ENCODE data around the gene TF.

Gene TF

GRCh38 chr3:133836497-133837158 is 90.4 kb downstream of the TF start:
- no peak for DNase-seq (ENCODE audit: low read depth)

DNA sequence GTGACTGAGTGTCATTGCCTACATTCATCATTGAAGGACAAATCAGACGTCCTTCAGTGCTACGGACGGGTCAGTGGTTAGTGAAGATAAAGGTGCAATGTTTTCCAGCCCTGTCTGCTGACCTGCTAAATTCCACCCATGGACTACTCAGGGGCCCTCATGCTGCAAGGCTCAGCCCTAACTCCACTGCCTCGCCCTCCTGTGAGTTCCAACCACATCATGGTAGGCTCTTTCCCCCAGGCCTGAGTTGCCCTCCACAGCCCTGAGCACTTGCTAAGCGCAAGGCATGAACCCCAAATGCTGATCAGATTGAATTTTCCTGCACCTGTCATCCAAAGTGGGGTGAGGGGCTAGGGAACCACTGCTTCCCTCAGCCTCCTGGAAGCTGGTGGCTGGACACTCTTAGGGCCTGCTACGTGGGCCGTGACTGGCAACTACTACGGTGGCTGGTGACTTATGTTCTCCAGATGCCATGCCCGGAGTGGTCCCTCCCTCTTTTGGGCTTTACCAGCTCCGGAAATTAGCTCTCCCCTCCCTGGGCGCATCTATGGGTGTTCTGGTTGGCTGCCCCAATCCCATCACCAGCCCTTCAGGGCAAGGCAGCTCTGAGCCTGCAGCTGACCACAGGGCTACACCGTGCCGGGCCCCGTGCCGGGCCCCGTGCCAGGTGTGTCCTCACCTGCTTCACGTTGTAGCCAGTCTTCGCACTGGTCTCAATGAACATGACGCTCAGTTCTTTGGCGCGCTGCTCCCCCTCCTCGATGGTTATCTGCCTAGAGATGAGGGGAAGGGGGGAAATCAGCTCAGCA is 91.5 kb downstream of the TF start:
- DNase-seq (ENCODE audit: low read depth): no peak

DNA sequence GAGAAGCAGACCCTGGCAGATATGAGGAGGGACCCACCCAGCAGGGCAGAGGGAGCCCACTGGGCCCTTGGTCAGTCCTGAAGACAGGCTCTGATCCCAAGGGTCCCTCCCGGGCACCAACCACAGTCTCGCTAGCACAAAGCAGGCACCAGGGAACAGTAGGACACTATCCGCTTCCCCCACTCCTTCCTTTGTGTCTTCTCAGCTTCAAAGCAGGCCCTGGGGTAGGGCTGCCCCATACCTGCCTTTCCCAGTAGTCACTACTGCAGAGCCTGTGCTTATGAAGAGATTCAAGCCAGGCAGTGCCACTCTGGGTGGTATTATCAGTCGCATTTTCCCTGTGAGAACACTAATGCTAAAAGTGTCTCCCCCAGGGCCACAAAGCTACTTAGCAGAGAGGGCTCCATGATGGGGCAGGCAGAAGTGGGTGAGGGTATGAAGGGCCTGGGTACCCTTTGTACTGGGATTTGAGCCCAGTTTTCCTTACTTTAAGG is 92.2 kb downstream of the TF start:
- DNase-seq (ENCODE audit: low read depth): no peak

DNA sequence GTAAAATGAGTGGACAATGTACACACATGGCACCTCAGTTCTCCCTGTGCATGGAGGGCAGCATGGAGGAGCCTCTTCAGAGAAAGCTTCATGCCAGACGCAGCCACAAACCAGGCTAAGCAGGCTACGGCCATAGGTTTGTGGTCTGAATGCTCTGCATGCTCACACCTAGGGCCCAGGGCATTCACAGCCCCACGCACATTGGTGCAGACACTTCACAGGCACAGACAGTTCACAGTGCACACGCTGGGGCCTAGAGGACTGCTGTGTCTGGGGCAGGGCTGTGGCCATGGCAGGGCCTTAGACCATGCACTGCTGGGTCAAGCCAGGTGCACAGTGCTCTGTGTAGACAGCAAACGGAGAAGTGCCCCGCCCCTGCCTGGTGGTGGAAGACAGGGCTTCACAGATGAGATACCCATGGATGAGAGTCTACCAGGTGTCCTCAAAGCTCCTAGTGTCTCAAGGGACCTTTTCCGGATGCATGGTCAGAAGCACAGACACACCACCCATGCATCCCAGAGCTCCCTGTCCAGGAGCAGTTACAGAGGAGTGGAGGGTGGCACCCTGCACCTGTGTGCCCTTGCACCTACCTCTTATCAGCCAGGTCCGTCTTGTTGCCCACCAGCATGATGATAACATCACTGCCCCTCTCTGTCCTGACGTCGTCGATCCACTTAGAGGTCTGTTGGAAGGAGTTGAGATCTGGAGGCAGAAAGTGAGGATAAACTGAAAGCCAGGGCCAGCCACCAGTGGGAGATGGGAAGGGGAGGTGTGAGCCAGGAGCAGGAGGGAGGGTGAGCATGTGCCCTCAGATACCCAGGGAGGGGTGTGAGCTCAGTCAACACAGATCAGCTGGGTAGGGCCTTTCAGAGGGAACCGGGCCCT is 93.0 kb downstream of the TF start:
- no peak for DNase-seq (ENCODE audit: low read depth)

GRCh38 chr3:133840055-133840737 is 94.0 kb downstream of the TF start:
- DNase-seq (ENCODE audit: low read depth): no peak

DNA sequence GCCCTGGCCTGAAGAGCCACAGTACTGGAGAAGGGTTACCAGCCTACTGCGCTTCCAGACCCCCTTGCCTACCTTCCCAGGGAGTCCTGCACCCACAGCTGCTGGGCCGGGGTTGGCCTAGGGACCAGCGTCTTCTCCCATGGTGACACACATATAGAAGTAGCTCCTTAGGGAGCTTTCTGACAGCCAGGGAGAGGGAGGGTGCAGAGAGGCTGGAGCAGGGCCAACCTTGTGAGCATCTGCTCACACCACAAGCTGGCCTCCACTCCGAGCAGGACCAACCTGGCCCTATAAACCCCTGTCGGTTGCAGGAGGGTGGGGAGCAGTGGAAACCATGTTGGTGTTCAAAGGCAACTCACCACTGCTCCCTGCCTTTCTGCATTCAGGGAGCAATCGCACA is 94.6 kb downstream of the TF start:
- DNase-seq (ENCODE audit: low read depth): no peak

- DNase-seq (ENCODE audit: low read depth): no peak
Measured at GRCh38 chr3:133841196-133841595, 95.0 kb downstream of the TF start.

DNA sequence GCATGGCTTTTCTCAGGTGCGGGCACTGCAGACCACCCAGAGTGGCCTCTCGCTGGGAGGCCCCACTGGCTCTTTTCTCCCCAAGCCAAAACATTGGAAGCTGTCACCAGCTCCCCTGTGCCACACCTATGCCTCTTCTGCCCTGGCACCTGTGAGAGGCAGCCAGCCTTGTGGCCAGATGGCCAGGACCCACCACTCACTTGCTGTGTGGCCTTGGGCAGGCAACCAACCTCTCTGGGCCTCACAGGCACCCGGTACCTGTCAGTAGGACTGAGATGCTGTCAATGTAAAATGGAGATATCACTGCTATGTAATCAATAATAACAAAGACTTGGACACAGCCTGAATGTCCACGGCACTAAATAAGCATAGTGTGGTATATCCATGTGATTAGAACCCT is 96.0 kb downstream of the TF start:
- no peak for DNase-seq (ENCODE audit: low read depth)

DNA sequence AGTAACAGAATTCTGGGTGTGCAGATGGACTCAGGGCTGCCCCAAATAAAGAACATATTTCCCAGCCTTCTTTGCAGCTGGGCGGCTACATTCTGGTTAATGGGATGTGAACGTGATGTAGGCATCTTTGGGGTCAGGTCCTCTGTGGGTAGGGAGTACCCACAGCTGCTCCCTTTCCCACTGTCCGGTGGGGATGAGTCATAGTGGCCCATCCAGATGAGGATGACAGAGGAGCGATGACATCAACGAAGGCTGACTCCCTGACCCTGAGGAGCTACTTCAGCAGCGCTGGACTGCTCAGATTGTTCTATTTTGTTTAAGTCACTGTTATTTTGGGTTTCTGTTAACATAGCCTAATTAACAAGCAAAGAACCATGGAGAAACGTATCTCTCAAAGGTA is 97.4 kb downstream of the TF start:
- DNase-seq (ENCODE audit: low read depth): no peak

GRCh38 chr3:133845127-133845526 is 98.9 kb downstream of the TF start:
- DNase-seq (ENCODE audit: low read depth): no peak
